HEK293 (cell line): ENCODE measurements around the gene ABHD12.

Experiments used
- GLI4 ChIP-seq: fragments of 450-650 bp; formaldehyde crosslinking; IDR thresholded peaks from 2 replicates; pipeline ENCODE4 v1.5.1; 2016; ENCODE audit warnings: missing biosample characterization, missing genetic modification characterization
- TCF7L2 ChIP-seq: IDR thresholded peaks from 2 replicates; pipeline ENCODE4 v1.6.1; 2011; ENCODE audit warnings: low read depth, mild to moderate bottlenecking, inconsistent platforms, low read length, moderate library complexity, borderline replicate concordance
- ZBTB1 ChIP-seq: fragments of 450-650 bp; formaldehyde crosslinking; IDR thresholded peaks from 2 replicates; pipeline ENCODE4 v1.5.1; 2016; ENCODE audit warnings: missing biosample characterization, missing genetic modification characterization
- ZBTB17 ChIP-seq: fragments of 450-650 bp; formaldehyde crosslinking; IDR thresholded peaks from 2 replicates; pipeline ENCODE4 v1.5.1; 2016; ENCODE audit warnings: missing biosample characterization, missing genetic modification characterization
- ZNF2 ChIP-seq: fragments of 450-650 bp; formaldehyde crosslinking; IDR thresholded peaks from 2 replicates; pipeline ENCODE4 v1.5.1; 2016; ENCODE audit warnings: missing biosample characterization, missing genetic modification characterization
- ZNF514 ChIP-seq: fragments of 450-650 bp; formaldehyde crosslinking; IDR thresholded peaks from 2 replicates; pipeline ENCODE4 v1.5.1; 2016; ENCODE audit warnings: missing biosample characterization, missing genetic modification characterization
- TF ChIP-seq, protein P1 (sequence below): fragments of 450-650 bp; formaldehyde crosslinking; IDR thresholded peaks from 2 replicates; pipeline ENCODE4 v1.5.1; 2016; ENCODE audit warnings: missing biosample characterization, missing genetic modification characterization
- TF ChIP-seq, protein P2 (sequence below): fragments of 450-650 bp; formaldehyde crosslinking; IDR thresholded peaks from 2 replicates; pipeline ENCODE4 v1.5.1; 2016; ENCODE audit warnings: missing biosample characterization, missing genetic modification characterization
- TF ChIP-seq, protein P3 (sequence below): fragments of 450-650 bp; formaldehyde crosslinking; IDR thresholded peaks from 2 replicates; pipeline ENCODE4 v1.5.1; 2016; ENCODE audit warnings: missing biosample characterization, missing genetic modification characterization
- TF ChIP-seq, protein P4 (sequence below): sonication (generic); formaldehyde crosslinking; IDR thresholded peaks from 2 replicates; pipeline ENCODE4 v1.8.1; 2022; ENCODE audit warnings: mild to moderate bottlenecking, moderate library complexity, missing genetic modification reagents

DNA sequence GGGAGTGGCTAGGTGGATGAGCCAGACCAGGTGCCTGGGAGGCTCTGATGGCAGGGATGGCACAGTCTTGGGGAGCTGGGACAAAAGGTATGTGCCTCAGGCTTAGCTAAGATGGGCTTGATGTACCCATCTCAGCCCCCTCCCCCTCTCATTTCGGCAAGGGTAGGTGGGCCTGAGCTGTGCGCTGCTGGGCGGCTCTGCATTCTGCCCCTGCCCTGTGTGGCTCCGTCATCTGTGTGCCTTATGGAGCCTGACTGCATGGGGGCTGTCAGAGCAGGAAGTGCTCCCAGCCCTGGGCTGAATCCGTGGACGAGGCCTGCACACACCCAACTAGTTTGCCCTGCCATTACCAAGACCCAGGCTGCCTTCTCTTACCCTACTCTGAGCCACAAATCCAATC, 88.0 kb downstream of the ABHD12 start:
- TF ChIP-seq, protein P1, sequence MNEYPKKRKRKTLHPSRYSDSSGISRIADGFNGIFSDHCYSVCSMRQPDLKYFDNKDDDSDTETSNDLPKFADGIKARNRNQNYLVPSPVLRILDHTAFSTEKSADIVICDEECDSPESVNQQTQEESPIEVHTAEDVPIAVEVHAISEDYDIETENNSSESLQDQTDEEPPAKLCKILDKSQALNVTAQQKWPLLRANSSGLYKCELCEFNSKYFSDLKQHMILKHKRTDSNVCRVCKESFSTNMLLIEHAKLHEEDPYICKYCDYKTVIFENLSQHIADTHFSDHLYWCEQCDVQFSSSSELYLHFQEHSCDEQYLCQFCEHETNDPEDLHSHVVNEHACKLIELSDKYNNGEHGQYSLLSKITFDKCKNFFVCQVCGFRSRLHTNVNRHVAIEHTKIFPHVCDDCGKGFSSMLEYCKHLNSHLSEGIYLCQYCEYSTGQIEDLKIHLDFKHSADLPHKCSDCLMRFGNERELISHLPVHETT: no peak
- TF ChIP-seq, protein P2, sequence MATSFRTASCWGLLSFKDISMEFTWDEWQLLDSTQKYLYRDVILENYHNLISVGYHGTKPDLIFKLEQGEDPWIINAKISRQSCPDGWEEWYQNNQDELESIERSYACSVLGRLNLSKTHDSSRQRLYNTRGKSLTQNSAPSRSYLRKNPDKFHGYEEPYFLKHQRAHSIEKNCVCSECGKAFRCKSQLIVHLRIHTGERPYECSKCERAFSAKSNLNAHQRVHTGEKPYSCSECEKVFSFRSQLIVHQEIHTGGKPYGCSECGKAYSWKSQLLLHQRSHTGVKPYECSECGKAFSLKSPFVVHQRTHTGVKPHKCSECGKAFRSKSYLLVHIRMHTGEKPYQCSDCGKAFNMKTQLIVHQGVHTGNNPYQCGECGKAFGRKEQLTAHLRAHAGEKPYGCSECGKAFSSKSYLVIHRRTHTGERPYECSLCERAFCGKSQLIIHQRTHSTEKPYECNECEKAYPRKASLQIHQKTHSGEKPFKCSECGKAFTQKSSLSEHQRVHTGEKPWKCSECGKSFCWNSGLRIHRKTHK (tag by site-specific recombination): no peak
- TF ChIP-seq ZNF2 (tag by site-specific recombination): no peak
- TF ChIP-seq TCF7L2: no peak
- TF ChIP-seq, protein P3, sequence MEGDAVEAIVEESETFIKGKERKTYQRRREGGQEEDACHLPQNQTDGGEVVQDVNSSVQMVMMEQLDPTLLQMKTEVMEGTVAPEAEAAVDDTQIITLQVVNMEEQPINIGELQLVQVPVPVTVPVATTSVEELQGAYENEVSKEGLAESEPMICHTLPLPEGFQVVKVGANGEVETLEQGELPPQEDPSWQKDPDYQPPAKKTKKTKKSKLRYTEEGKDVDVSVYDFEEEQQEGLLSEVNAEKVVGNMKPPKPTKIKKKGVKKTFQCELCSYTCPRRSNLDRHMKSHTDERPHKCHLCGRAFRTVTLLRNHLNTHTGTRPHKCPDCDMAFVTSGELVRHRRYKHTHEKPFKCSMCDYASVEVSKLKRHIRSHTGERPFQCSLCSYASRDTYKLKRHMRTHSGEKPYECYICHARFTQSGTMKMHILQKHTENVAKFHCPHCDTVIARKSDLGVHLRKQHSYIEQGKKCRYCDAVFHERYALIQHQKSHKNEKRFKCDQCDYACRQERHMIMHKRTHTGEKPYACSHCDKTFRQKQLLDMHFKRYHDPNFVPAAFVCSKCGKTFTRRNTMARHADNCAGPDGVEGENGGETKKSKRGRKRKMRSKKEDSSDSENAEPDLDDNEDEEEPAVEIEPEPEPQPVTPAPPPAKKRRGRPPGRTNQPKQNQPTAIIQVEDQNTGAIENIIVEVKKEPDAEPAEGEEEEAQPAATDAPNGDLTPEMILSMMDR: no peak
- TF ChIP-seq ZNF514 (tag by site-specific recombination): no peak
- TF ChIP-seq, protein P4, sequence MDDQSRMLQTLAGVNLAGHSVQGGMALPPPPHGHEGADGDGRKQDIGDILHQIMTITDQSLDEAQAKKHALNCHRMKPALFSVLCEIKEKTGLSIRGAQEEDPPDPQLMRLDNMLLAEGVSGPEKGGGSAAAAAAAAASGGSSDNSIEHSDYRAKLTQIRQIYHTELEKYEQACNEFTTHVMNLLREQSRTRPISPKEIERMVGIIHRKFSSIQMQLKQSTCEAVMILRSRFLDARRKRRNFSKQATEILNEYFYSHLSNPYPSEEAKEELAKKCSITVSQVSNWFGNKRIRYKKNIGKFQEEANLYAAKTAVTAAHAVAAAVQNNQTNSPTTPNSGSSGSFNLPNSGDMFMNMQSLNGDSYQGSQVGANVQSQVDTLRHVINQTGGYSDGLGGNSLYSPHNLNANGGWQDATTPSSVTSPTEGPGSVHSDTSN (CRISPR knock-in tag): no peak
- TF ChIP-seq ZBTB1 (tag by site-specific recombination): no peak
- no peak for TF ChIP-seq GLI4
- TF ChIP-seq ZBTB17 (tag by site-specific recombination): 0 out of 2 replicates have a peak, but pooled peaks have one; percentile 9
